Thoracic aorta (tissue), 2 donors: ENCODE results near the gene LPIN1. TPM values are rescaled to one million over a fixed set of nuclear protein-coding genes. Genes with fewer than 3 reads are reported as not detected.

Source experiments
- ATAC-seq: fragments of 150-250 bp; one replicate; pipeline ENCODE4 v1.8.0; 2017; ENCODE audit warnings: low read depth; ENCODE audit not compliant: insufficient number of reproducible peaks, low FRiP score
- DNase-seq: peaks from one replicate; pipeline ENCODE4 v3.0.0-alpha.2; 2020; ENCODE audit warnings: low spot score
- H3K27ac ChIP-seq, 2 donors: fragments of 200-600 bp; sonication (generic); 1 replicate in 1 of 2; 2 replicates in 1 of 2; pipeline ENCODE4 v1.5.1; 2016; ENCODE audit warnings: mild to moderate bottlenecking in 2 of 2, moderate library complexity in 2 of 2
- H3K27me3 ChIP-seq: fragments of 200-600 bp; sonication (generic); replicated peaks from 2 replicates; pipeline ENCODE4 v1.6.0; 2016; ENCODE audit warnings: mild to moderate bottlenecking; ENCODE audit not compliant: insufficient read depth
- H3K36me3 ChIP-seq: fragments of 200-600 bp; sonication (generic); one replicate; pipeline ENCODE4 v1.5.1; 2016
- H3K4me1 ChIP-seq, 2 donors: fragments of 200-600 bp; sonication (generic); 1 replicate in 1 of 2; 2 replicates in 1 of 2; pipeline versions ENCODE4 v1.5.1 to v1.6.0; 2016; ENCODE audit warnings: low read depth in 2 of 2, mild to moderate bottlenecking in 1 of 2; ENCODE audit not compliant: control insufficient read depth in 1 of 2
- H3K4me3 ChIP-seq: fragments of 200-600 bp; sonication (generic); 2 replicates; pipeline ENCODE4 v1.5.1; 2016; ENCODE audit warnings: mild to moderate bottlenecking
- H3K9me3 ChIP-seq: fragments of 200-600 bp; sonication (generic); 2 replicates; pipeline ENCODE4 v1.5.1; 2016
- total RNA-seq, 2 donors: library from RNA; depleted of rRNA; stranded (reverse); fragments of >200 nt; gene quantifications; one replicate each; pipeline versions ENCODE4 v1.1.0 to v1.2.3, GENCODE V29; 2016
- TF ChIP-seq, protein P1 (sequence below): fragments of 200-600 bp; sonication (generic); IDR thresholded peaks from one replicate; pipeline ENCODE4 v1.5.1; 2019; ENCODE audit warnings: antibody characterized with exemption

LPIN1 gene
- total RNA-seq, 2 donors from 2014 or later: 24.5 to 55.8 TPM

GRCh38 chr2:11699686-11700670, 46.5 kb upstream of the LPIN1 start:
- Histone ChIP-seq H3K4me3 (no peak overlapping the region), H3K27ac (no peak overlapping the region), H3K9me3 (no peaks in the 10 kb centered on the region), H3K36me3 (no peaks in the 10 kb centered on the region), H3K27me3 (no peaks in the 10 kb centered on the region), H3K4me1 (peaks cover 18 to 28% of the 10 kb centered on the region in 2 donors)
- TF ChIP-seq, protein P1, sequence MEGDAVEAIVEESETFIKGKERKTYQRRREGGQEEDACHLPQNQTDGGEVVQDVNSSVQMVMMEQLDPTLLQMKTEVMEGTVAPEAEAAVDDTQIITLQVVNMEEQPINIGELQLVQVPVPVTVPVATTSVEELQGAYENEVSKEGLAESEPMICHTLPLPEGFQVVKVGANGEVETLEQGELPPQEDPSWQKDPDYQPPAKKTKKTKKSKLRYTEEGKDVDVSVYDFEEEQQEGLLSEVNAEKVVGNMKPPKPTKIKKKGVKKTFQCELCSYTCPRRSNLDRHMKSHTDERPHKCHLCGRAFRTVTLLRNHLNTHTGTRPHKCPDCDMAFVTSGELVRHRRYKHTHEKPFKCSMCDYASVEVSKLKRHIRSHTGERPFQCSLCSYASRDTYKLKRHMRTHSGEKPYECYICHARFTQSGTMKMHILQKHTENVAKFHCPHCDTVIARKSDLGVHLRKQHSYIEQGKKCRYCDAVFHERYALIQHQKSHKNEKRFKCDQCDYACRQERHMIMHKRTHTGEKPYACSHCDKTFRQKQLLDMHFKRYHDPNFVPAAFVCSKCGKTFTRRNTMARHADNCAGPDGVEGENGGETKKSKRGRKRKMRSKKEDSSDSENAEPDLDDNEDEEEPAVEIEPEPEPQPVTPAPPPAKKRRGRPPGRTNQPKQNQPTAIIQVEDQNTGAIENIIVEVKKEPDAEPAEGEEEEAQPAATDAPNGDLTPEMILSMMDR: no peak
- no peak for ATAC-seq
- DNase-seq: no peak

- Histone ChIP-seq H3K9me3 (no peaks in the 10 kb centered on the region), H3K4me1 (peaks cover 18 to 28% of the 10 kb centered on the region in 2 donors), H3K27ac (no peak overlapping the region), H3K4me3 (no peak overlapping the region), H3K36me3 (no peaks in the 10 kb centered on the region), H3K27me3 (no peaks in the 10 kb centered on the region)
- TF ChIP-seq, protein P1: no peak
- DNase-seq: no peak
- no peak for ATAC-seq
These were observed 45.2 kb upstream of the LPIN1 start for GRCh38 chr2:11701206-11701605.

- TF ChIP-seq, protein P1: no peak
- Histone ChIP-seq H3K4me3 (no peak overlapping the region), H3K9me3 (no peaks in the 10 kb centered on the region), H3K27ac (no peak overlapping the region), H3K4me1 (peaks cover 13 to 23% of the 10 kb centered on the region in 2 donors), H3K36me3 (no peaks in the 10 kb centered on the region), H3K27me3 (no peaks in the 10 kb centered on the region)
- no peak for DNase-seq
- ATAC-seq: no peak
These were observed 44.6 kb upstream of the LPIN1 start for GRCh38 chr2:11701751-11702301.

GRCh38 chr2:11702946-11703345, 43.5 kb upstream of the LPIN1 start:
- DNase-seq (no peak), ATAC-seq (no peak)
- no peaks in the 10 kb centered on the region for H3K27me3 ChIP-seq
- no peak overlapping the region for H3K27ac ChIP-seq
- H3K4me3 ChIP-seq: no peak overlapping the region
- no peaks in the 10 kb centered on the region for H3K36me3 ChIP-seq
- TF ChIP-seq, protein P1: no peak
- no peaks in the 10 kb centered on the region for H3K9me3 ChIP-seq
- H3K4me1 ChIP-seq: peaks cover 2 to 12% of the 10 kb centered on the region in 2 donors

- H3K36me3 ChIP-seq: no peaks in the 10 kb centered on the region
- peak; percentile 18 for ATAC-seq
- no peak for DNase-seq
- H3K9me3 ChIP-seq: no peaks in the 10 kb centered on the region
- no peak overlapping the region for H3K27ac ChIP-seq
- no peaks in the 10 kb centered on the region for H3K27me3 ChIP-seq
- no peak overlapping the region for H3K4me3 ChIP-seq
- TF ChIP-seq, protein P1: no peak
- peaks cover 0 to 4% of the 10 kb centered on the region in 2 donors for H3K4me1 ChIP-seq
These were observed 42.7 kb upstream of the LPIN1 start for GRCh38 chr2:11703700-11704099.
